ENCODE data around the gene RABGGTA.

GRCh38 chr14:24277071-24277470, 5.7 kb upstream of the RABGGTA start:
- no peak for TF ChIP-seq EZH2phosphoT487 (IDR thresholded peaks at IDR 0.05; ENCODE audit: insufficient read depth, low read depth)
- TF ChIP-seq EZH2 (IDR thresholded peaks at IDR 0.05; ENCODE audit: insufficient read depth, poor library complexity, severe bottlenecking): no peak

All from GM23248 (cell line).